Bone marrow (tissue), 2 donors: ENCODE results near the gene CLDN8.

Source experiments
- DNase-seq, 2 donors: peaks; one replicate each; lab custom pipeline; 2025; lab: John Stamatoyannopoulos, UW

Gene CLDN8

GRCh38 chr21:30216041-30216723 lies at the start of gene CLDN8:
CLDN8 (minus strand) TSS chr21:30216097; CDS start chr21:30215925, 172 bp downstream.
- no peak for DNase-seq

- DNase-seq, result no peak
Observed at GRCh38 chr21:30257773-30258172, 41.9 kb upstream of the CLDN8 start.

GRCh38 chr21:30256100-30256499 lies 40.2 kb upstream of the CLDN8 start:
- DNase-seq, result no peak

- no peak for DNase-seq
Observed at GRCh38 chr21:30255679-30256078, 39.8 kb upstream of the CLDN8 start.

- no peak for DNase-seq
Observed at GRCh38 chr21:30251781-30252180, 35.9 kb upstream of the CLDN8 start.

- DNase-seq, result no peak
Observed at GRCh38 chr21:30249936-30250335, 34.0 kb upstream of the CLDN8 start.

- DNase-seq, result no peak
Observed at GRCh38 chr21:30248844-30249243, 32.9 kb upstream of the CLDN8 start.

GRCh38 chr21:30245061-30245460 lies 29.2 kb upstream of the CLDN8 start:
- no peak for DNase-seq

- DNase-seq, result no peak
Observed at GRCh38 chr21:30243691-30244090, 27.8 kb upstream of the CLDN8 start.

- no peak for DNase-seq
Observed at GRCh38 chr21:30240661-30241060, 24.8 kb upstream of the CLDN8 start.

GRCh38 chr21:30238168-30238567 lies 22.3 kb upstream of the CLDN8 start:
- no peak for DNase-seq

GRCh38 chr21:30234643-30235042 lies 18.7 kb upstream of the CLDN8 start:
- no peak for DNase-seq

- DNase-seq, result no peak
Observed at GRCh38 chr21:30234050-30234449, 18.2 kb upstream of the CLDN8 start.

- DNase-seq, result no peak
Observed at GRCh38 chr21:30233228-30234020, 17.5 kb upstream of the CLDN8 start.

GRCh38 chr21:30232011-30232410 lies 16.1 kb upstream of the CLDN8 start:
- DNase-seq, result no peak

GRCh38 chr21:30227633-30228404 lies 11.9 kb upstream of the CLDN8 start:
- no peak for DNase-seq

- DNase-seq, result no peak
Observed at GRCh38 chr21:30227128-30227527, 11.2 kb upstream of the CLDN8 start.

- DNase-seq, result no peak
Observed at GRCh38 chr21:30223596-30223995, 7.7 kb upstream of the CLDN8 start.

GRCh38 chr21:30222724-30223123 lies 6.8 kb upstream of the CLDN8 start:
- no peak for DNase-seq

- no peak for DNase-seq
Observed at GRCh38 chr21:30211071-30211470, 4.8 kb downstream of the CLDN8 start.

- no peak for DNase-seq
Observed at GRCh38 chr21:30209601-30210000, 6.3 kb downstream of the CLDN8 start.

GRCh38 chr21:30207252-30207579 lies 8.7 kb downstream of the CLDN8 start:
- no peak for DNase-seq
